WTC11 (cell line): ENCODE results near the gene ATPAF1. TPM values are rescaled to one million over a fixed set of nuclear protein-coding genes. Genes with fewer than 3 reads are reported as not detected.

Experiments used
- ATAC-seq: fragments of 200-7000 bp; cut with Tn5 transposase; 2 replicates; pipeline ENCODE4 v1.10.0; 2021; ENCODE audit warnings: mild to moderate bottlenecking, moderate library complexity
- CTCF ChIA-PET: fragments of 300-600 bp; sonication (Branson Sonifier 250); formaldehyde crosslinking; loops from one replicate; lab custom pipeline; 2021; ENCODE audit warnings: antibody characterized with exemption; lab: Charles Lee
- POLR2A ChIA-PET: fragments of 350-600 bp; sonication (Branson Sonifier 250); formaldehyde crosslinking; loops from one replicate; lab custom pipeline; 2021; ENCODE audit warnings: antibody characterized with exemption; lab: Charles Lee
- DNase-seq: peaks from one replicate; pipeline ENCODE4 v3.0.0; 2021; ENCODE audit warnings: low spot score
- H3K27ac Mint-ChIP-seq: 2 replicates; pipeline ENCODE4 v1.8.0; 2021; ENCODE audit warnings: mixed read lengths
- H3K27me3 Mint-ChIP-seq: 2 replicates; pipeline ENCODE4 v1.8.0; 2021; ENCODE audit warnings: low read depth, mild to moderate bottlenecking, moderate library complexity, mixed read lengths
- H3K36me3 Mint-ChIP-seq: 2 replicates; pipeline ENCODE4 v1.8.0; 2021; ENCODE audit warnings: mixed read lengths
- H3K4me1 Mint-ChIP-seq: 2 replicates; pipeline ENCODE4 v1.8.0; 2022; ENCODE audit warnings: mixed read lengths
- H3K4me3 Mint-ChIP-seq: 2 replicates; pipeline ENCODE4 v1.8.0; 2021; ENCODE audit warnings: mild to moderate bottlenecking, moderate library complexity, mixed read lengths
- H3K9me3 Mint-ChIP-seq: 2 replicates; pipeline ENCODE4 v1.8.0; 2021; ENCODE audit warnings: mixed read lengths
- ATF3 ChIP-seq: sonication (generic); formaldehyde crosslinking; conservative IDR thresholded peaks from 2 replicates; pipeline ENCODE4 v1.8.1; 2022; ENCODE audit warnings: mild to moderate bottlenecking, missing genetic modification reagents
- ESRRA ChIP-seq: sonication (generic); formaldehyde crosslinking; IDR thresholded peaks from 2 replicates; pipeline ENCODE4 v1.8.1; 2022; ENCODE audit warnings: mild to moderate bottlenecking, missing genetic modification reagents, borderline replicate concordance
- ETV6 ChIP-seq: sonication (generic); formaldehyde crosslinking; IDR thresholded peaks from 2 replicates; pipeline ENCODE4 v1.8.1; 2022; ENCODE audit warnings: mild to moderate bottlenecking, missing genetic modification reagents
- FOXK1 ChIP-seq: sonication (generic); formaldehyde crosslinking; IDR thresholded peaks from 2 replicates; pipeline ENCODE4 v1.8.0; 2022; ENCODE audit warnings: mild to moderate bottlenecking, moderate library complexity, missing genetic modification reagents
- HMGA2 ChIP-seq: fragments of 250-450 bp; sonication (Bioruptor Pico); IDR thresholded peaks from 2 replicates; pipeline ENCODE4 v1.4.0; 2021; ENCODE audit warnings: mild to moderate bottlenecking, moderate library complexity
- IRF1 ChIP-seq: sonication (generic); formaldehyde crosslinking; IDR thresholded peaks from 2 replicates; pipeline ENCODE4 v1.8.0; 2023; ENCODE audit warnings: missing genetic modification reagents
- IRF2 ChIP-seq: sonication (generic); formaldehyde crosslinking; IDR thresholded peaks from 2 replicates; pipeline ENCODE4 v1.8.0; 2022; ENCODE audit warnings: low read depth, missing genetic modification reagents, borderline replicate concordance
- MLX ChIP-seq: sonication (generic); formaldehyde crosslinking; IDR thresholded peaks from 2 replicates; pipeline ENCODE4 v1.8.1; 2023; ENCODE audit warnings: mild to moderate bottlenecking, missing genetic modification reagents, moderate library complexity
- MYBL2 ChIP-seq: sonication (generic); formaldehyde crosslinking; IDR thresholded peaks from 2 replicates; pipeline ENCODE4 v1.8.1; 2023; ENCODE audit warnings: mild to moderate bottlenecking, moderate library complexity, missing genetic modification reagents
- NR1H2 ChIP-seq: sonication (generic); formaldehyde crosslinking; IDR thresholded peaks from 2 replicates; pipeline ENCODE4 v1.9.0; 2021; ENCODE audit warnings: mild to moderate bottlenecking, moderate library complexity, missing genetic modification reagents
- OVOL2 ChIP-seq: fragments of 250-450 bp; sonication (Bioruptor Pico); IDR thresholded peaks from 2 replicates; pipeline ENCODE4 v1.9.0; 2021; ENCODE audit warnings: mild to moderate bottlenecking, borderline replicate concordance
- RELA ChIP-seq: sonication (generic); formaldehyde crosslinking; IDR thresholded peaks from 2 replicates; pipeline ENCODE4 v1.8.1; 2022; ENCODE audit warnings: missing genetic modification reagents, mild to moderate bottlenecking, borderline replicate concordance
- RORB ChIP-seq: fragments of 250-450 bp; sonication (Bioruptor Pico); IDR thresholded peaks from 2 replicates; pipeline ENCODE4 v1.9.0; 2021; ENCODE audit warnings: mild to moderate bottlenecking
- SP1 ChIP-seq: sonication (generic); formaldehyde crosslinking; conservative IDR thresholded peaks from 2 replicates; pipeline ENCODE4 v1.8.1; 2022; ENCODE audit warnings: missing genetic modification reagents
- TCF7 ChIP-seq: sonication (generic); formaldehyde crosslinking; IDR thresholded peaks from 2 replicates; pipeline ENCODE4 v1.8.0; 2022; ENCODE audit warnings: mild to moderate bottlenecking, low read depth, missing genetic modification reagents, moderate library complexity
- TEAD4 ChIP-seq: sonication (generic); formaldehyde crosslinking; IDR thresholded peaks from 2 replicates; pipeline ENCODE4 v1.8.0; 2022; ENCODE audit warnings: mild to moderate bottlenecking, missing genetic modification reagents
- USF1 ChIP-seq: sonication (generic); formaldehyde crosslinking; IDR thresholded peaks from 2 replicates; pipeline ENCODE4 v1.8.0; 2022; ENCODE audit warnings: mild to moderate bottlenecking, missing genetic modification reagents
- ZNF138 ChIP-seq: sonication (generic); formaldehyde crosslinking; conservative IDR thresholded peaks from 2 replicates; pipeline ENCODE4 v1.8.1; 2022; ENCODE audit warnings: mild to moderate bottlenecking, moderate library complexity, missing genetic modification reagents
- ZNF232 ChIP-seq: sonication (generic); formaldehyde crosslinking; IDR thresholded peaks from 2 replicates; pipeline ENCODE4 v1.8.0; 2022; ENCODE audit warnings: mild to moderate bottlenecking, missing genetic modification reagents
- ZNF263 ChIP-seq: sonication (generic); formaldehyde crosslinking; IDR thresholded peaks from 2 replicates; pipeline ENCODE4 v1.8.1; 2022; ENCODE audit warnings: low read depth, mild to moderate bottlenecking, moderate library complexity, missing genetic modification reagents
- ZNF281 ChIP-seq: sonication (generic); formaldehyde crosslinking; IDR thresholded peaks from 2 replicates; pipeline ENCODE4 v1.8.0; 2023; ENCODE audit warnings: mild to moderate bottlenecking, missing genetic modification reagents
- ZNF396 ChIP-seq: fragments of 250-450 bp; sonication (Bioruptor Pico); IDR thresholded peaks from 2 replicates; pipeline ENCODE4 v1.8.0; 2021; ENCODE audit warnings: mild to moderate bottlenecking, moderate library complexity, borderline replicate concordance
- ZNF671 ChIP-seq: fragments of 250-450 bp; sonication (Bioruptor Pico); IDR thresholded peaks from 2 replicates; pipeline ENCODE4 v1.8.0; 2021; ENCODE audit warnings: mild to moderate bottlenecking
- total RNA-seq: library from RNA; stranded (reverse); gene quantifications from 3 replicates; pipeline ENCODE4 v1.2.3, GENCODE V29; 2021
- TF ChIP-seq, protein P1 (sequence below): sonication (generic); formaldehyde crosslinking; IDR thresholded peaks from 2 replicates; pipeline ENCODE4 v1.8.1; 2022; ENCODE audit warnings: low read depth, mild to moderate bottlenecking, moderate library complexity, missing genetic modification reagents, borderline replicate concordance
- TF ChIP-seq, protein P2 (sequence below): sonication (generic); formaldehyde crosslinking; IDR thresholded peaks from 2 replicates; pipeline ENCODE4 v1.8.0; 2022; ENCODE audit warnings: mild to moderate bottlenecking, missing genetic modification reagents
- TF ChIP-seq, protein P3 (sequence below): sonication (generic); formaldehyde crosslinking; IDR thresholded peaks from 2 replicates; pipeline ENCODE4 v1.8.1; 2023; ENCODE audit warnings: mild to moderate bottlenecking, missing genetic modification reagents, moderate library complexity

The ATPAF1 gene
- total RNA-seq, 1 experiment from 2014 or later, result 35.7 TPM

DNA sequence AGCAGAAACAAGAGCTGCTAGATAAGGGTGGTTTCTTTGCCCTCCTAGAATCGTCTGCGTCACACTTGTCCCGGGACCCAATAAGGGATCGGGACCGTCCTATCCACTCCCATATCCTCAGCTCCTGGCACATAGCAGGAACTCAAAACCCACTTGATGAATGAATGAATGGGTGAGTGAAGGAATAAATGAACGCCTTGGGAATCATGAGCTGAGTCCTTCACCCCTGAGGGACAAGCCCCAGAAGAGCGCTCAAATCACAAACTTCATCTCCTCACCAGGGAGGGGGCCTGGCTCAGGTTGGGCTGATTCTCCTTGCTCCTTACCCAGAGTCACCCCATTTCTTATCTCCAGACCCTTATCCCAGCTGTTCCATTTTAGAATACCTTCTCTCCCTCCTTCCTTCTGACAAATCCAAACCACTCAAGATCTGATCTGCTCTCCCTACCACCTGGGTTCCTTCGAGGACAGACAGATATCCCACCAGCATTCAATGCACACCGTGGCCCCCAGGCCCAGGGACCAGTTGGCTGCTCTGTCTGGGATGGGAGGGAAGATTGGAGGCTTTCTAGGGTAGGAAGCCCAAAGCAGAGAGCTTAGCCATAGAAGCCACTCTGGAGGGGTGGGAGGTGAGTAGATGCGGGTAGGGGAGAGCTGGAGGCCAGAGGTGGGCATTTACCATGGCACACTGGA is 50.9 kb downstream of the ATPAF1 start (continued):
- no peak for TF ChIP-seq ATF3
- TF ChIP-seq IRF1 (CRISPR knock-in tag), result no peak
- TF ChIP-seq SP1 (CRISPR knock-in tag), result no peak
- no peak for TF ChIP-seq RORB

- no peaks in the 10 kb centered on the region for H3K36me3 Mint-ChIP-seq
- H3K27me3 Mint-ChIP-seq, result peaks cover 30% of the 10 kb centered on the region
- ChIA-PET POLR2A (interaction anchor here (0.9 to 1.8 kb wide), 3 partner anchors 10 to 51 kb away, joined by 3 to 13 read pairs (median 3); partner anchors contain the start of genes ATPAF1 and MKNK1), CTCF (interaction anchor here (0.7 to 2.6 kb wide), 10 partner anchors 9 to 174 kb away, joined by 3 to 23 read pairs (median 6); partner anchors contain the start of gene MKNK1)
- ATAC-seq, result peak; percentile 14
- H3K27ac Mint-ChIP-seq, result no peak within 1 kb of the TSS
- no peaks in the 10 kb centered on the region for H3K9me3 Mint-ChIP-seq
- H3K4me3 Mint-ChIP-seq, result peak within 1 kb of the TSS; percentile 86
- H3K4me1 Mint-ChIP-seq, result peaks cover 52% of the 10 kb centered on the region
- peak; percentile 61 for DNase-seq
- TF ChIP-seq, protein P1, sequence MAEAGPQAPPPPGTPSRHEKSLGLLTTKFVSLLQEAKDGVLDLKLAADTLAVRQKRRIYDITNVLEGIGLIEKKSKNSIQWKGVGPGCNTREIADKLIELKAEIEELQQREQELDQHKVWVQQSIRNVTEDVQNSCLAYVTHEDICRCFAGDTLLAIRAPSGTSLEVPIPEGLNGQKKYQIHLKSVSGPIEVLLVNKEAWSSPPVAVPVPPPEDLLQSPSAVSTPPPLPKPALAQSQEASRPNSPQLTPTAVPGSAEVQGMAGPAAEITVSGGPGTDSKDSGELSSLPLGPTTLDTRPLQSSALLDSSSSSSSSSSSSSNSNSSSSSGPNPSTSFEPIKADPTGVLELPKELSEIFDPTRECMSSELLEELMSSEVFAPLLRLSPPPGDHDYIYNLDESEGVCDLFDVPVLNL, result no peak
- TF ChIP-seq, protein P2, sequence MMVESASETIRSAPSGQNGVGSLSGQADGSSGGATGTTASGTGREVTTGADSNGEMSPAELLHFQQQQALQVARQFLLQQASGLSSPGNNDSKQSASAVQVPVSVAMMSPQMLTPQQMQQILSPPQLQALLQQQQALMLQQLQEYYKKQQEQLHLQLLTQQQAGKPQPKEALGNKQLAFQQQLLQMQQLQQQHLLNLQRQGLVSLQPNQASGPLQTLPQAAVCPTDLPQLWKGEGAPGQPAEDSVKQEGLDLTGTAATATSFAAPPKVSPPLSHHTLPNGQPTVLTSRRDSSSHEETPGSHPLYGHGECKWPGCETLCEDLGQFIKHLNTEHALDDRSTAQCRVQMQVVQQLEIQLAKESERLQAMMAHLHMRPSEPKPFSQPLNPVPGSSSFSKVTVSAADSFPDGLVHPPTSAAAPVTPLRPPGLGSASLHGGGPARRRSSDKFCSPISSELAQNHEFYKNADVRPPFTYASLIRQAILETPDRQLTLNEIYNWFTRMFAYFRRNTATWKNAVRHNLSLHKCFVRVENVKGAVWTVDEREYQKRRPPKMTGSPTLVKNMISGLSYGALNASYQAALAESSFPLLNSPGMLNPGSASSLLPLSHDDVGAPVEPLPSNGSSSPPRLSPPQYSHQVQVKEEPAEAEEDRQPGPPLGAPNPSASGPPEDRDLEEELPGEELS (CRISPR knock-in tag), result 0 out of 2 replicates have a peak, but pooled peaks have one; percentile 26
- no peak for TF ChIP-seq ESRRA (CRISPR knock-in tag)
- TF ChIP-seq TEAD4 (CRISPR knock-in tag), result no peak
- TF ChIP-seq MLX (CRISPR knock-in tag), result no peak
- TF ChIP-seq NR1H2 (CRISPR knock-in tag), result no peak
- no peak for TF ChIP-seq ZNF263
- TF ChIP-seq ZNF281 (CRISPR knock-in tag), result no peak
- no peak for TF ChIP-seq ETV6 (CRISPR knock-in tag)
- TF ChIP-seq FOXK1, result no peak; the same call in 1 of the 2 replicates
- TF ChIP-seq ZNF671, result no peak
- TF ChIP-seq OVOL2 (CRISPR knock-in tag), result no peak
- no peak for TF ChIP-seq ZNF396
- no peak for TF ChIP-seq ZNF232 (CRISPR knock-in tag)
- no peak for TF ChIP-seq HMGA2 (CRISPR knock-in tag)
- 0 out of 2 replicates have a peak, but pooled peaks have one; percentile 27 for TF ChIP-seq TCF7
- no peak for TF ChIP-seq IRF2 (CRISPR knock-in tag)
- TF ChIP-seq, protein P3, sequence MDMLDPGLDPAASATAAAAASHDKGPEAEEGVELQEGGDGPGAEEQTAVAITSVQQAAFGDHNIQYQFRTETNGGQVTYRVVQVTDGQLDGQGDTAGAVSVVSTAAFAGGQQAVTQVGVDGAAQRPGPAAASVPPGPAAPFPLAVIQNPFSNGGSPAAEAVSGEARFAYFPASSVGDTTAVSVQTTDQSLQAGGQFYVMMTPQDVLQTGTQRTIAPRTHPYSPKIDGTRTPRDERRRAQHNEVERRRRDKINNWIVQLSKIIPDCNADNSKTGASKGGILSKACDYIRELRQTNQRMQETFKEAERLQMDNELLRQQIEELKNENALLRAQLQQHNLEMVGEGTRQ (CRISPR knock-in tag), result no peak
- TF ChIP-seq RELA (CRISPR knock-in tag), result no peak
- 0 out of 2 replicates have a peak, but pooled peaks have one; percentile 36 for TF ChIP-seq MYBL2 (CRISPR knock-in tag)
- no peak for TF ChIP-seq ZNF138 (CRISPR knock-in tag)
- TF ChIP-seq USF1, result no peak
Measured at GRCh38 chr1:46616277-46617107, 51.7 kb downstream of the ATPAF1 start, which contains the start of gene MOB3C. TSS of gene MOB3C (minus strand) at chr1:46616811. CDS start at chr1:46613321, 3,490 bp downstream.
